HG03175 (cell line): ENCODE data around the gene LRWD1.
"Not testable (repeated sequence)": the region's sequence is repeated elsewhere in the genome, so short reads cannot be mapped to it uniquely, and the experiment has no call there.

Experiments
- ATAC-seq: cut with Tn5 transposase; IDR thresholded peaks from one replicate; pipeline ENCODE4 v1.9.1; 2021; ENCODE audit warnings: mild to moderate bottlenecking, moderate library complexity; ENCODE audit not compliant: unreplicated experiment

Gene LRWD1

DNA sequence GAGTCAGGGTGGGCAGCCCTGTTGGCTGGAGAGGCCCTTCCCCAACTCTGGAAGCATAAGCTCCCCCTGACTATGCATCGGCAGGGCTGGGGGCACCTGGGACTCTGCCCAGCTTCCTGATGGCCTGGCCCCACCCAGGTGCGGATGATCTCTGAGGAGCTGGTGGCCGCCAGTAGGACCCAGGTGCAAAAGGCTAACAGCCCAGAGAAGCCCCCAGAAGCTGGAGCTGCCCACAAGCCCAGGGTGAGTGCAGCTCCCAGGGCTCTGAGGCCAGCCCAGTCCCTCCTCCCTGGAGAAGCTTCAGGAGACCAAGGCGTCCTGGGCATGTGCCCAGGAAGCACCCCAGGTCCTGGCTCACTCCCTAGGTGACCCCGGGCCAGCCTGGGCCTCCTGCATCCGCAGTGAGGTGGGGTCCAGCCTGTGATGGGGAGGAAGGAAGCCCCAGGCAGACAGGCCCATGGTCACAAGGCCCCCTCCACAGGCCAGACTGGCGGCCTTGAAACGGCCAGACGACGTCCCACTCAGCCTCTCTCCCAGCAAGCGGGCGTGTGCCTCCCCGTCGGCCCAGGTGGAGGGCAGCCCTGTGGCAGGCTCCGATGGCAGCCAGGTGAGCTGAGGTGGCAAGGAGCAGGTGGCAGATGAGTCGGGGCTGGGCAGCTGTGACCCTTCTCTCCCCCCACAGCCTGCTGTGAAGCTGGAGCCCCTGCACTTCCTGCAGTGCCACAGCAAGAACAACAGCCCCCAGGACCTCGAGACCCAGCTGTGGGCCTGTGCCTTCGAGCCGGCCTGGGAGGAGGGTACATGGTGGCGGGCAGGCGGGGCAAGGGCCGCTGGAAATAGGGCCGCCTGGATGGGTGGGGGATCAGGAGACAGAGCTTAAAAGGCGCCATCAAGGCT lies 3.0 kb downstream of the LRWD1 start:
- ATAC-seq = no peak

GRCh38 chr7:102468478-102469350 lies 3.9 kb downstream of the LRWD1 start:
- no peak for ATAC-seq

- no peak for ATAC-seq
Measured at GRCh38 chr7:102469351-102469971, 4.7 kb downstream of the LRWD1 start.

GRCh38 chr7:102469972-102470825 lies 5.4 kb downstream of the LRWD1 start:
- ATAC-seq = no peak

GRCh38 chr7:102471791-102472125 lies 7.0 kb downstream of the LRWD1 start:
- no peak for ATAC-seq

- no peak for ATAC-seq
Measured at GRCh38 chr7:102472126-102473041, 7.6 kb downstream of the LRWD1 start.

DNA sequence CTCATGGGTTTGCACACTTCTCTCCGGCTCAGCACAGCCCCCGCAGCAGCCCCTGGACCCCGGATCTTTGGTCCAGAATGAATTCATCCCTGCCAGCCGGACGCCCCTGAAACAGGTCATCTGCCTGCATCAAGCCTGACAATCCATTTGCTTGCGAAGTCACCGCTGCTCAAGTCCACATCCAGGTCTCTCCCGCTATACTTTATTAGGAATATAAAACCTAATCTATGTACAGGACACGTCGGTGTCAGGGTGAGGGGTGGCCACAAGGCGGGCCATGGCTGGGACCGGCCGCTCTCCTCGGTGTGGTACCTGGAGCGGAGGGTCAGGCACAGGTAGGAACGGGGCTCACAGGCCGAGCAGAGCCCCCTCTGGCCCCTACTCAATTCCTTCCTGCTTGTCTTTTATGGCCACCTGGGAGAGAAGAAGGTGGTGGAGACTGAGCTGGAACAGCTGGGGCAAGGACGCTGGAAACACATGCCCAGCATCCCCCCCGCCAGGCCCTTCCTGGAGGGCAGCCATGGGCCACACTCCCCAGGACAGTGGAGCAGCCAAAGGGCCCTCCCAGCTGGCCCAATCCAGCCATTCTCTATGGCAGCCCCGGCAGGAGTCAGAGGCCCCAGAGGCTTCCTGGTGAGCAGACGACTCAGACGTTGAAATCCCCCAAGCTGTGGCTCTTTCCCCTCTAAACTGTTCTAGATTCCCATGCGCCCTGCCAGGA lies 8.6 kb downstream of the LRWD1 start:
- no peak for ATAC-seq

DNA sequence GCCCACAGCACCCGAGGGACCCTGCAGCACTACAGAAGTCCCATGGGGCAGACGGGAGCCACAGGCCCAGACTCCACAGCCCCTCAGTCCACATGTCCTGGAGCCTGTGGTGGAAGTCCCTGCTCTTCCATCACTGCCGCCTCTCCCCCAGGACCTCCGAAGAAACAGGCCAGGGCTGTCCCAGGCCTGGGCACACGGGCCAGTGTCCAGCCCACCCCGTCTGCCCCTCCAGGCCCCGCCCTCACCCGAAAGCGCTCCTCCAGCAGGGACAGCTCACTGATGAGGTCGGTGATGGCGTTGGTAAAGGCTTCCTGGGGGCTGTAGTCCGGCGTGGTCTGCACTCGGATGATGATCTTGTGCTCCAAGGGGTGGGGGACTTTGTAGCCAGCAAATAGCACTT lies 9.3 kb downstream of the LRWD1 start:
- not testable (repeated sequence) for ATAC-seq

DNA sequence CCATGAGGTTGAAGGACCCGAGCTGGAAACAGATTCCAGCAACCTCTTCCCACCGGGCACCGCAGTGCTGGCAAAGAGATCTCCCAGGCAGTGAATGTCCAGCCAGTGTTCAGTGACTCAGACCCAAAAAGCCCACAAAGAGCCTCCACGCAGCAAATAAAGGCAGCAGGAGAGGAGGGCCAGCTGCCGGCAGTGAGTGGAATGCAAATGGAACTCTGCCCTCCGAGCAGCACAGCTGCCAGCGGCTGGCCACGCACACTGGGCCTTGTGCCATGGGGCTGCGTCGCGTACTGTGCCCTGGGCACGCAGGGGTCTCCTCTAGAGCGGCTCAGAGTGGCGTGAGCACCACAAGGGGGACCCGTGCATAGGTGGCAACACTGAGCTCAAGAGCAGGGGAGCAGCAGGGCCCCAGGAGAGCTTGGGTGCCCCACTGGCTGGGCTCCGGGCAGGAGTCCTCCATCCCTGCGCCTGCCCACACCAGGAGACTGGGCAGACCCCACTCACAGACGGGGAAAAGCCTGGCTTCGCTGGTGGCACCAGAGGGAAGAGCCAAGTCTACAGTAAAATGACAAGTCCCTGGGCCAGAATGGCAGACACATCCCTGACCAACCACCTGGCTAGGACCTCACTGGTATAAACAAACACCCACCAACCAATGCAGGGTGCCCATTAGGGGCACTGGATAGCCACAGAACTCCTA lies 10.1 kb downstream of the LRWD1 start:
- ATAC-seq = not testable (repeated sequence)

DNA sequence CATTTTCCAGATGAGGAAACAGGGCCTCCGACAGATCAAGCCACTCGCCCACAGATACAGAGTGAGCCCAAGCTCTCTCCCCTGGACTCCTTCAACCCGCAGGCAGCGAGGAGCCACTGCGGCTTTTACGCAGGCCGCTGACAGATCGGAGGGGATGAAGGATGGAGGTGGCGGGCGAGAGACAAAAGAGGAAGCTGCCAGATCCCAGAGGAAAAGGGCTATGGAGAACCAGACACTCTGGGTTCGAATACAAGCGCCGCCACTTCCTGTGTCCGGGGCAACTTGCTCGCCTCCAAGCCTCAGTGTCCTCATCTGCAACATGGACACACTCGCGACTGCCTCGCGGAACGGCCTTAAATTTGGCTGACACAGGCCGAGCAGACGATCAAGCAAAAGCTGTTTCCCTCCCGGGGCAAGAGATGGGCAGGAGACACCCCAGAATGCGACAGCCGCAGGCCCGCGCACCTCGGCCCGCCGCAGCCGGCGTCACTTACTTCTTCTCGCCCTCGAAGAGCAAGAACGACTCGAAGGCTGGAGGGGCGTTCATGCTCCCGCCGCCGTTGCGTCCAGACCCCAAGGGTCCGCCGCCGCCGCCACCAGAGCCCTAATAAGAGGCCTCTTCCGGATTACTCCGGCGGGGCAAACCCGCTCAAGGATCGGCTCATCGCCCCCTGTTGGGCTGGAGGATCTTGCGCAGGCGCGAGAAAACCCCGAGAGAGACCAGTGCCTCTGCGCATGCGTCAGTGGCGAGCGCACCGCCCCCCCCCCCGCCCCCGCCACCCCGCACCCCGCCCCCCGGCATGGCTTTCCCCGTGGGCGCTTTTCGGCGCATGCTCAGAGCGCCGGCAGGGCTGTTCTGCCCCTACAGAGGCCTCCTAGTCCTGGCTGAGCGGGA lies 13.8 kb downstream of the LRWD1 start, which contains the start of gene POLR2J:
Gene POLR2J (minus strand): TSS at position 609 of the 895 bp plus-strand sequence. CDS start 62 bp downstream, at position 547.
- peak; percentile 83 for ATAC-seq

GRCh38 chr7:102479209-102479584 lies 14.4 kb downstream of the LRWD1 start:
- ATAC-seq = peak; percentile 28

DNA sequence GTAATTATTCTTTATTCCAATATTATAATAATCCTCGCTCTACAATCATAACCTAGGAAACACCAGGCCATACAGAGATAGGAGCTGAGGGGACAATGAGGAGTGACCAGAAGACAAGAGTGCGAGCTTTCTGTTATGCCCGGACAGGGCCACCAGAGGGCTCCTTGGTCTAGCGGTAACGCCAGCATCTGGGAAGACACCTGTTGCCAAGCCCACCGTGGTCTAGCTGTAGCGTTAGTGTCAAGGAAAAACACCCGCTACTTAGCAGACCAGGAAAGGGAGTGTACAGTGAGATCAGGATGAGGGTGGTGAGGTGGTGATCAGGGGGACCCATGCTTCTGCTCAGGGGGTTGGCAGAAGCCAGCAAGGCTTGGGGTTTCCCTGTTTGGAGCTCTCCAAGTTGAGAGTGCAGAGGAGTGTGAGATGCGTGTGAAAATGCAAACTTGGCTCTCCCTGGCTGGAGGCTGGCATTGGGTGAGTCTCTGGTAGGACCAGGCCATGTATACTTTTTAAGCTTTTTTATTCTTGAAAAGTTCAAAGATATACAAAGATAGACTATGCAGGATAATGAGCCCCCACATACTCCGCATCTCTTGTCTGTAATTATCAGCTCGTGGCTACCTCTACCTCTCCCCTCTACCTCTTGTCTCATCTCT lies 15.3 kb downstream of the LRWD1 start:
- ATAC-seq = not testable (repeated sequence)

GRCh38 chr7:102481962-102482361 lies 17.2 kb downstream of the LRWD1 start:
- not testable (repeated sequence) for ATAC-seq

DNA sequence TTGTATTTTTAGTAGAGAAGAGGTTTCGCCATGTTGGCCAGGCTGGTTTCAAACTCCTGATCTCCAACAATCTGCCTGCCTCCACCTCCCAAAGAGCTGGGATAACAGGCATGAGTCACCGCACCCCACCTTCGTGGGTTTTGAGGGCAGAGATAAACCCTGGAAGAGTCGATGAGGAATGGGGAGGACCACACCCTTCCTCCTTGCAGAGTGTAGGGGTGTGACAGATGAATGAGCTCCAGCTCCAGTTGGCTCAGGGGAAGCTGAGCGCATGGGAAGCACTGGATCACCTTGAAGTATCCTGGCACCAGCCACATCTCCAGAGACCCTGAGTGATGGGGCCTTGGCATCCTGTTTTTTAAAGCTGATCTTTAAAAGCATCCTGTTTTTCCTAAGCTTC lies 19.5 kb downstream of the LRWD1 start:
- ATAC-seq = not testable (repeated sequence)

DNA sequence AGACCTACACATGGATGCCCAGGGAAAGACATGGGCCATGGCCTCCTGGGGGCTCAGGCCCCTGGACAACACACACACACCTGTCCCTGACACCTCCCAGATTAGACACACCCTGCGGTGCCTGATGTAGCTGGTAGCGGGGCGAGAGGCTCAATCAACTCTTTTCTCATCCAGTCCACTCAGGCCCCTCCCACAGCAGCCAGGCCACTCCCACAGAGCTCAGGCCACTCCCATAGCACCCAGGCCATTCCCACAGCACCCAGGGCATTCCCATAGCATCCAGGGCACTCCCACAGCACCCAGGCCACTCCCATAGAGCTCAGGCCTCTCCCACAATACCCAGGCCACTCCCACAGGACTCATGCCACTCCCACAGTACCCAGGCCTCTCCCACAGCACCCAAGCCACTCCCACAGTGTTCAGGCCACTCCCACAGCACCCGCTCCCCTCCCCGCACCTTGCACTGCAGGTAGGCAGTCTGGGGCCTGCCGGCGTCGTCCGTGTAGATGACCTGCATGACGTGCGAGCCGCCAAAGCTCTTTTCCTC lies 25.8 kb downstream of the LRWD1 start:
- peak; percentile 45 for ATAC-seq

- ATAC-seq = peak; percentile 38
Measured at GRCh38 chr7:102493220-102493935, 28.6 kb downstream of the LRWD1 start.
